Activated naive CD8-positive, alpha-beta T cell treated with anti-CD3 and anti-CD28 coated beads, Interleukin-2, amount 10 ng/mL, durations not matched to agents 7 days and 5 days (primary cell): ENCODE measurements around the gene UGT1A4. TPM values are rescaled to one million over a fixed set of nuclear protein-coding genes. Genes with fewer than 3 reads are reported as not detected.
"Not testable (repeated sequence)": the region's sequence is repeated elsewhere in the genome, so short reads cannot be mapped to it uniquely, and the experiment has no call there.

Experiments used
- ATAC-seq: fragments of 150-1000 bp; cut with Tn5 transposase; one replicate; pipeline ENCODE4 v1.10.0; 2021; ENCODE audit warnings: low read depth, moderate library complexity
- POLR2A ChIA-PET: fragments of 350-600 bp; sonication (Branson Sonifier 250); formaldehyde crosslinking; loops from one replicate; lab custom pipeline; 2021; ENCODE audit warnings: antibody characterized with exemption; lab: Charles Lee
- DNase-seq: peaks from one replicate; pipeline ENCODE4 v3.0.0; 2021
- H3K27ac Mint-ChIP-seq: one replicate; pipeline ENCODE4 v1.8.0; 2022; ENCODE audit warnings: mild to moderate bottlenecking, mixed read lengths
- H3K27me3 Mint-ChIP-seq: one replicate; pipeline ENCODE4 v1.8.0; 2022; ENCODE audit warnings: mild to moderate bottlenecking, moderate library complexity, mixed read lengths
- H3K36me3 Mint-ChIP-seq: one replicate; pipeline ENCODE4 v1.8.0; 2021; ENCODE audit warnings: mild to moderate bottlenecking, mixed read lengths
- H3K4me1 Mint-ChIP-seq: one replicate; pipeline ENCODE4 v1.8.0; 2021; ENCODE audit warnings: mixed read lengths
- H3K4me3 Mint-ChIP-seq: one replicate; pipeline ENCODE4 v1.8.0; 2022; ENCODE audit warnings: mild to moderate bottlenecking, moderate library complexity, mixed read lengths
- H3K9me3 Mint-ChIP-seq: one replicate; pipeline ENCODE4 v1.8.0; 2021; ENCODE audit warnings: mixed read lengths
- total RNA-seq, 2 experiments: library from RNA; stranded (reverse); gene quantifications; one replicate each; pipeline ENCODE4 v1.2.3, GENCODE V29; 2021

Gene UGT1A4
- total RNA-seq, 2 experiments from 2014 or later, result not detected

GRCh38 chr2:233707940-233708644 is 10.4 kb upstream of the UGT1A4 start:
- no peak overlapping the region for H3K27ac Mint-ChIP-seq
- H3K4me1 Mint-ChIP-seq, result peaks cover 7% of the 10 kb centered on the region
- POLR2A ChIA-PET, result no interaction called here
- peaks cover 25% of the 10 kb centered on the region for H3K27me3 Mint-ChIP-seq
- H3K4me3 Mint-ChIP-seq, result no peak overlapping the region
- DNase-seq, result no peak
- no peak for ATAC-seq
- peaks cover 1% of the 10 kb centered on the region for H3K9me3 Mint-ChIP-seq
- H3K36me3 Mint-ChIP-seq, result peaks cover 2% of the 10 kb centered on the region

GRCh38 chr2:233708942-233709341 is 9.6 kb upstream of the UGT1A4 start:
- peaks cover 26% of the 10 kb centered on the region for H3K27me3 Mint-ChIP-seq
- ATAC-seq, result no peak
- no peak overlapping the region for H3K27ac Mint-ChIP-seq
- H3K36me3 Mint-ChIP-seq, result peaks cover 2% of the 10 kb centered on the region
- POLR2A ChIA-PET, result no interaction called here
- no peak for DNase-seq
- H3K9me3 Mint-ChIP-seq, result peaks cover 1% of the 10 kb centered on the region
- no peak overlapping the region for H3K4me3 Mint-ChIP-seq
- peaks cover 14% of the 10 kb centered on the region for H3K4me1 Mint-ChIP-seq

- Mint-ChIP-seq H3K27ac (no peak overlapping the region), H3K9me3 (no peaks in the 10 kb centered on the region), H3K27me3 (peaks cover 35% of the 10 kb centered on the region), H3K4me1 (peaks cover 21% of the 10 kb centered on the region), H3K4me3 (no peak overlapping the region), H3K36me3 (no peaks in the 10 kb centered on the region)
- peak; percentile 70 for ATAC-seq
- POLR2A ChIA-PET, result no interaction called here
- DNase-seq, result peak; percentile 77
Measured at GRCh38 chr2:233711312-233712008, 7.1 kb upstream of the UGT1A4 start.

DNA sequence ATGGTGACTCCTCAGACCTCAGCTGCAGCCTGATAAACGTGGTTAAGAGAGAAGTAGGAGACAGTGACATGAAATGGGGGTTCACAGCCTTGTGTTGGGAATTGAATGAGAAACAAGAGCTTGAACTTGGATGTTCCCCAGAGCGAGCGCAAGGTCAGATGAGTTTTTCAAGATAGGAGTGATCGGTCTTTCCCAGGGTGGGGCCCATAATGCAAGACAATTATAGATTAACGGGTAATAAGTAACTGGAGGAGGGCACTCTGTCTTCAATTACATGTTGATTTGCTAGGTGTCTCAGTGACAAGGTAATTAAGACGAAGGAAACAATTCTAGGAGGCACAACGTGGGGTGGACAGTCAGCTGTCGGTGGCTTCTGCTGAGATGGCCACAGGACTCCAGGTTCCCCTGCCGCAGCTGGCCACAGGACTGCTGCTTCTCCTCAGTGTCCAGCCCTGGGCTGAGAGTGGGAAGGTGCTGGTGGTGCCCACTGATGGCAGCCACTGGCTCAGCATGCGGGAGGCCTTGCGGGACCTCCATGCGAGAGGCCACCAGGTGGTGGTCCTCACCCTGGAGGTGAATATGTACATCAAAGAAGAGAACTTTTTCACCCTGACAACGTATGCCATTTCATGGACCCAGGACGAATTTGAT is 5.8 kb upstream of the UGT1A4 start, which contains the start of gene UGT1A5:
TSS of gene UGT1A5 (plus strand) at position 297 of the 651 bp plus-strand sequence. CDS start at position 382, 85 bp downstream.
- DNase-seq, result no peak
- POLR2A ChIA-PET, result no interaction called here
- H3K27ac Mint-ChIP-seq, result no peak within 1 kb of the TSS

GRCh38 chr2:233713262-233713615 is 5.3 kb upstream of the UGT1A4 start:
- no peak overlapping the region for H3K27ac Mint-ChIP-seq
- no peaks in the 10 kb centered on the region for H3K36me3 Mint-ChIP-seq
- ATAC-seq (no peak), DNase-seq (no peak)
- POLR2A ChIA-PET, result no interaction called here
- no peaks in the 10 kb centered on the region for H3K9me3 Mint-ChIP-seq
- peaks cover 21% of the 10 kb centered on the region for H3K4me1 Mint-ChIP-seq
- no peak overlapping the region for H3K4me3 Mint-ChIP-seq
- H3K27me3 Mint-ChIP-seq, result peaks cover 34% of the 10 kb centered on the region

More for the DNA sequence above, 5.8 kb upstream of the UGT1A4 start, which contains the start of gene UGT1A5:
- Mint-ChIP-seq H3K27me3 (peaks cover 33% of the 10 kb centered on the region), H3K36me3 (no peaks in the 10 kb centered on the region), H3K4me1 (peaks cover 21% of the 10 kb centered on the region), H3K9me3 (no peaks in the 10 kb centered on the region), H3K4me3 (no peak within 1 kb of the TSS)
- ATAC-seq, result no peak

DNA sequence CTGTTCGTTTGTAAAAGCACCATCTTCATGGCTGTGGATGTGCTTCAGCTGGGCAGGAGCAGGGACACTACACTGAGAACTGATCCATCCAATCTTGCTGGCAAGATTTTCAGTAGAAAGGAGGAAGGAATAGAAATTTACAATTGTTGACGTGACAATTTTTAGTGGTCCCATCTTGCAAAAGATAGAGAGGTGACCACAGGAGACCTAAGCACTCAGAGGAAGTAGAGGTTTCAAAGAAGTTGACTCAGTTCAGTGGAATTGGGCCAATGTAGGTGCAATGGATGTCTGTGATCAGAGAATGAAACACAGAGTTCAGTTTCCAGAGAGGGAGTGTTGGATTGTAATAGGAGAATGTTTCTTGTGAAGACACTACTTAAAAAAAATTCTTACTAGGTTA is 4.4 kb upstream of the UGT1A4 start:
- Mint-ChIP-seq H3K27me3 (peaks cover 34% of the 10 kb centered on the region), H3K4me3 (peak overlapping the region; percentile 16), H3K4me1 (peaks cover 22% of the 10 kb centered on the region), H3K27ac (peak overlapping the region; percentile 2), H3K36me3 (no peaks in the 10 kb centered on the region), H3K9me3 (no peaks in the 10 kb centered on the region)
- POLR2A ChIA-PET, result no interaction called here
- peak; percentile 73 for ATAC-seq
- DNase-seq, result no peak

DNA sequence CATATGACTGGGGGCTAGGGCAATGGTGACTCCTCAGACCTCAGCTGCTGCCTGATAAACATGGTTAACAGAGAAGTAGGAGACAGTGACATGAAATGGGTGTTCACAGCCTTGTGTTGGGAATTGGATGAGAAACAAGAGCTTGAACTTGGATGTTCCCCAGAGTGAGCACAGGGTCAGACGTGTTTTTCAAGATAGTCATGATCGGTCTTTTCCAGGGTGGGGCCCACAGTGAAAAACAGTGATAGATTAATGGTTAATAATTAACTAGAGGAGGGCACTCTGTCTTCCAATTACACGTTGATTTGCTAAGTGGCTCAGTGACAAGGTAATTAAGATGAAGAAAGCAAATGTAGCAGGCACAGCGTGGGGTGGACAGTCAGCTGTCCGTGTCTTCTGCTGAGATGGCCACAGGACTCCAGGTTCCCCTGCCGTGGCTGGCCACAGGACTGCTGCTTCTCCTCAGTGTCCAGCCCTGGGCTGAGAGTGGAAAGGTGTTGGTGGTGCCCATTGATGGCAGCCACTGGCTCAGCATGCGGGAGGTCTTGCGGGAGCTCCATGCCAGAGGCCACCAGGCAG is 10.3 kb downstream of the UGT1A4 start, which contains the start of gene UGT1A3:
TSS of gene UGT1A3 (plus strand) at position 320 of the 579 bp plus-strand sequence. CDS start at position 405, 85 bp downstream.
- POLR2A ChIA-PET, result no interaction called here
- H3K27me3 Mint-ChIP-seq, result peaks cover 25% of the 10 kb centered on the region

DNA sequence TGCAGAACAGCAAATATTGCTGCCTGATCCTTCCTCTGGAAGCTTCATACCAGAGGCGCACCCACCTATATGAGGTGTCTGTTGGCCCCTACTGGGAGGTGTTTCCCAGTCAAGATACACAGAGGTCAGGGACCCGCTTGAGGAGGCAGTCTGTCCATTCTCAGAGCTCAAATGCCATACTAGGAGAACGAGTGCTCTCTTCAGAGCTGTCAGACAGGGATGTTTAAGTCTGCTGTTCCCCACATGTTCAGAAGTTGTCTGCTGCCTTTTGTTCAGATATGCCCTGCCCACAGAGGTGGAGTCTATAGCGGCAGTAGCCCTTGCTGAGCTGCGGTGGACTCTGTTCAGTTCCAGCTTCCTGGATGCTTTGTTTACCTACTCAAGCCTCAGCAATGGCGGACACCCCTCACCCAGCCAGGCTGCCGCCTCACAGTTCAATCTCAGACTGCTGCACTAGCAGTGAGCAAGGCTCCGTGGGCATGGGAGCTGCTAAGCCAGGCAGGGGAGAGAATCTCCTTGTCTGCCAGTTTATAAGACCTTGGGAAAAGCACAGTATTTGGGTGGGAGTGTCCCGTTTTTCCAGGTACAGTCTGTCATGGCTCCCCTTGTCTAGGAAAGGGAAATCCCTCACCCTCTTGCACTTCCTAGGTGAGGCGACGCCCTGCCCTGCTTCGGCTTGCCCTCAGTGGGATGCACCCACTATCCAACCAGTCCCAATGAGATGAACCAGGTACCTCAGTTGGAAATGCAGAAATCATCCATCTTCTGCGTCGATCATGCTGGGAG is 18.5 kb downstream of the UGT1A4 start:
- H3K4me3 Mint-ChIP-seq, H3K27ac Mint-ChIP-seq, H3K36me3 Mint-ChIP-seq, H3K9me3 Mint-ChIP-seq, POLR2A ChIA-PET, DNase-seq, H3K4me1 Mint-ChIP-seq, ATAC-seq: not testable (repeated sequence)
- H3K27me3 Mint-ChIP-seq, result peaks cover 21% of the 10 kb centered on the region

More for the DNA sequence above, 10.3 kb downstream of the UGT1A4 start, which contains the start of gene UGT1A3:
- no peak for ATAC-seq
- Mint-ChIP-seq H3K4me3 (no peak within 1 kb of the TSS), H3K27ac (no peak within 1 kb of the TSS), H3K9me3 (no peaks in the 10 kb centered on the region), H3K36me3 (no peaks in the 10 kb centered on the region), H3K4me1 (no peaks in the 10 kb centered on the region)
- no peak for DNase-seq

GRCh38 chr2:233740870-233741269 is 22.3 kb downstream of the UGT1A4 start:
- Mint-ChIP-seq H3K27ac (no peak overlapping the region), H3K27me3 (peaks cover 12% of the 10 kb centered on the region), H3K36me3 (no peaks in the 10 kb centered on the region), H3K9me3 (no peaks in the 10 kb centered on the region), H3K4me1 (no peaks in the 10 kb centered on the region), H3K4me3 (no peak overlapping the region)
- no peak for DNase-seq
- POLR2A ChIA-PET, result no interaction called here
- no peak for ATAC-seq

GRCh38 chr2:233743464-233744259 is 25.1 kb downstream of the UGT1A4 start:
- H3K4me3 Mint-ChIP-seq, result no peak overlapping the region
- DNase-seq (no peak), ATAC-seq (no peak)
- no peak overlapping the region for H3K27ac Mint-ChIP-seq
- no peaks in the 10 kb centered on the region for H3K36me3 Mint-ChIP-seq
- peaks cover 3% of the 10 kb centered on the region for H3K9me3 Mint-ChIP-seq
- peaks cover 12% of the 10 kb centered on the region for H3K27me3 Mint-ChIP-seq
- POLR2A ChIA-PET, result no interaction called here
- H3K4me1 Mint-ChIP-seq, result no peaks in the 10 kb centered on the region

DNA sequence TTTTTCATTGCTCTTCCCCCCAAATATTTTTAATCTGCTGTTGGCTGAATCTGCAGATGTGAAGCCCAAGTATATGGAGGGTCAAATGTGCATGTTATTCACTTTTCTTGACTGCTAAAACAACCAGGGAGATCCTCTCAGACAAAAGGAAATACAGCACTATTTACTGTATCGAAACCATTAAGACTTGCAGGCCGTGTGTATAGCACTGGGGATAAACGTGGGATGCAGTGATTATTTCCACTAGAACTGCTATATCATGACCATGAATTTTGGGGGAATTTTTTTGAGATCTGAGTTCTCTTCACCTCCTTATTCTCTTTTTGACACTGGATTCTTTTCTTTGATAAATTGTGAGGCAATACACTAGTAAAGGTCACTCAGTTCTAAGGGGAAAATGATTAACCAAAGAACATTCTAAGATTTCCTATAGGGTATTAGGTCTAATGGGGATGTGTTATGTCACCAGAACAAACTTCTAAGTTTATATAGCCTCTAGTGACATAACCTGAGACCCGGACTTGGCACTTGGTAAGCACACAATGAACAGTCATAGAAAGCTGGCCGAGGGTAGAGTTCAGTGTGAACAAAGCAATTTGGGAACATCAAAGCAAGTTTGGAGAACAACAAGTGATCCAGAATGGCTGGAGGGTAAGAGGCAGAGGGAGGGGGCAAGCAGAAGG is 26.7 kb downstream of the UGT1A4 start:
- H3K27ac Mint-ChIP-seq, result no peak overlapping the region
- ATAC-seq (no peak), DNase-seq (no peak)
- H3K27me3 Mint-ChIP-seq, result peaks cover 15% of the 10 kb centered on the region
- no peak overlapping the region for H3K4me3 Mint-ChIP-seq
- POLR2A ChIA-PET, result no interaction called here
- H3K36me3 Mint-ChIP-seq, result no peaks in the 10 kb centered on the region
- no peaks in the 10 kb centered on the region for H3K4me1 Mint-ChIP-seq
- peaks cover 7% of the 10 kb centered on the region for H3K9me3 Mint-ChIP-seq

- DNase-seq, H3K27ac Mint-ChIP-seq, H3K4me1 Mint-ChIP-seq, H3K9me3 Mint-ChIP-seq, H3K4me3 Mint-ChIP-seq, POLR2A ChIA-PET, H3K36me3 Mint-ChIP-seq, ATAC-seq: not testable (repeated sequence)
- H3K27me3 Mint-ChIP-seq, result peaks cover 15% of the 10 kb centered on the region
Measured at GRCh38 chr2:233745838-233746237, 27.3 kb downstream of the UGT1A4 start.
